ENCODE results near the gene KIF6. TPM values are rescaled to one million over a fixed set of nuclear protein-coding genes. Genes with fewer than 3 reads are reported as not detected.

KIF6 gene
- total and polyA plus RNA-seq, 11 donors: 0.06 to 0.77 (median 0.48) TPM

DNA sequence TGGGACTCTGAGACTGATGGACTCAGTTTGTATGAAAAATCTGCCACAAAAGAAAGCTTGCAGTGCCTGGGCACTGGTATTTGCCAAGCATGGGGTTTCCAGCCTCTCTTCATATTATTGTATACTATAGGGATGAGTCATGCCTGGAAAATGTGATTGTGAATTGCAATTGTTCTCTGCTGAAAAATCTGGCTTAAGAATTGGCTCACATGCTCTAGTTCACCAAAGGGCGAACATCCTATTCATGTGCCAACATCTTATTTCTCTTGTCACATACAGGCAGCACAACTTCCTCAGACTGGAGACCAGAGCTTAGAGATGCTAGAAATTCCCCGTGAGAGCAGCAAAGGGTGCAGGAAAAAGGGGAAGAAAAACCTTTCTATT is 299.1 kb downstream of the KIF6 start:
- WGBS, 4 donors: 53 to 69% (median 63%) methylated on average over 2 of the region's 2 CpGs
- Histone ChIP-seq H3K4me1 (peaks cover 0 to 41% (median 13%) of the 10 kb centered on the region in 12 donors), H3K27ac (no peak overlapping the region), H3K4me3 (no peak overlapping the region), H3K36me3 (no peaks in the 10 kb centered on the region), H3K27me3 (no peaks in the 10 kb centered on the region), H3K9me3 (no peaks in the 10 kb centered on the region)
- no peak for DNase-seq
- ATAC-seq: peak in 2 of 4 donors; percentile 12 to 18
- TF ChIP-seq, protein P1, sequence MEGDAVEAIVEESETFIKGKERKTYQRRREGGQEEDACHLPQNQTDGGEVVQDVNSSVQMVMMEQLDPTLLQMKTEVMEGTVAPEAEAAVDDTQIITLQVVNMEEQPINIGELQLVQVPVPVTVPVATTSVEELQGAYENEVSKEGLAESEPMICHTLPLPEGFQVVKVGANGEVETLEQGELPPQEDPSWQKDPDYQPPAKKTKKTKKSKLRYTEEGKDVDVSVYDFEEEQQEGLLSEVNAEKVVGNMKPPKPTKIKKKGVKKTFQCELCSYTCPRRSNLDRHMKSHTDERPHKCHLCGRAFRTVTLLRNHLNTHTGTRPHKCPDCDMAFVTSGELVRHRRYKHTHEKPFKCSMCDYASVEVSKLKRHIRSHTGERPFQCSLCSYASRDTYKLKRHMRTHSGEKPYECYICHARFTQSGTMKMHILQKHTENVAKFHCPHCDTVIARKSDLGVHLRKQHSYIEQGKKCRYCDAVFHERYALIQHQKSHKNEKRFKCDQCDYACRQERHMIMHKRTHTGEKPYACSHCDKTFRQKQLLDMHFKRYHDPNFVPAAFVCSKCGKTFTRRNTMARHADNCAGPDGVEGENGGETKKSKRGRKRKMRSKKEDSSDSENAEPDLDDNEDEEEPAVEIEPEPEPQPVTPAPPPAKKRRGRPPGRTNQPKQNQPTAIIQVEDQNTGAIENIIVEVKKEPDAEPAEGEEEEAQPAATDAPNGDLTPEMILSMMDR (IDR thresholded peaks at IDR 0.05): no peak
- no peak for TF ChIP-seq POLR2A (IDR thresholded peaks at IDR 0.05)
- intact Hi-C loops (cut with DNase I): no loop called here

DNA sequence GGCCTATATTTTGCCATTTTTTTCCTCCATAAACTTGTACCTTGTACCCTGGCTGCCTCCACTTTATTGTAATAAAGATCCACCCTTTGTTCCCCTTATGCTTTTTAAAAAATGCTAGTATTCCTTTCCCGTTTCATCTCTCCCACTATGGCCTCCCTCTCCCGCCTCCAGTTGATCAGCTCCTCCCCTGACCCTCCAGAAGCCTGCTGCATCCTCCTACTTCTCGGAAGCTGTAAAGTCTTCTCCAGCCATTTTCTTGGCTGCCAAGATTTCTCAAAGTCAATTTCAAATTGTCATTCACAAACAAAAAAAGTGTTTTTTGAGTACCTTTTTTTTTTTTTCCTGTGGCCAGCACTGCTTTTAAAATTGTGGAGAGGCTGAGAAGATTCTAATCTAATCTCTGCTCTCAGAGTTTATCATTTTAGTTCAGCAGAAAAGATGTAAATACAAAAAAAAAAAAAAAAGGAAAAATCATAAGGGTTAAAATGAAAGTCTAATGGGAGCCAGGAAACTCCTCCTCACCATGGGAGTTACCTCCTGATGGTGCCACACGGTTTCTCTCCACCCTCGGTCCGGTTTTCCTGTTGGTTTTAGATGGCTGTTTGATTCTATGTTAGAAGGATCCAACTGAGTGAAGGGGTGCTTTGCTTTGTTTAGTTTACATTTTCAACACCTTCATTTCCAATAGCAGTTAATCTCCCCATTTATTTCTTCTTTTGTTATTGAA is 299.7 kb downstream of the KIF6 start:
- 65 to 78% (median 77%) methylated on average over 6 of the region's 6 CpGs for WGBS, 4 donors

DNA sequence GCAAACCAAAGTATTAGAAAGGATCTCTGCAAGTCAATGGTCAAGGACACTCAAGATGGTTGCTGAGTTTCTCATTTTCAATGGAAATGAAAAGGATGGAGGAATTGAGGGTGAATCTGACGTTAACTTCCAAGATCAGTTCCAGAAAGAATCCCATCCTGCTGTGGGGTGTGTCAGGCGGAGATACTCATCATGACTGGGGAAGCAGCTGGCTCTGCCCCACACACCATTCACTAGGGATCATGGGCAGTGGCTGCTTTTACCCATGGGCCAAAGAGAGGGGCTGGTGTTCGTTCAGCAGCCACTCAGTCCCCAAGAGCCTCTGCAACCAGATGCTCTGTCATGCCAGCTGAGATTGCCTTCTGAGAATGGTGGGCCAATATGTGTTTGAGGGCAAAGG is 300.4 kb downstream of the KIF6 start:
- TF ChIP-seq, protein P1 (IDR thresholded peaks at IDR 0.05): no peak
- TF ChIP-seq POLR2A (IDR thresholded peaks at IDR 0.05): no peak
- H3K27me3 ChIP-seq: no peaks in the 10 kb centered on the region
- no peaks in the 10 kb centered on the region for H3K9me3 ChIP-seq
- intact Hi-C loops (cut with DNase I): no loop called here
- no peaks in the 10 kb centered on the region for H3K36me3 ChIP-seq
- DNase-seq (no peak), ATAC-seq (no peak)
- H3K4me3 ChIP-seq: no peak overlapping the region
- 84 to 92% (median 88%) methylated on average over 3 of the region's 3 CpGs for WGBS, 4 donors
- H3K4me1 ChIP-seq: peaks cover 0 to 45% (median 8%) of the 10 kb centered on the region in 12 donors
- H3K27ac ChIP-seq: peak overlapping the region in 1 of 12 donors; percentile 5

More for the DNA sequence above, 299.7 kb downstream of the KIF6 start:
- no peak for DNase-seq
- peaks cover 0 to 41% (median 9%) of the 10 kb centered on the region in 12 donors for H3K4me1 ChIP-seq
- H3K9me3 ChIP-seq: no peaks in the 10 kb centered on the region
- H3K27me3 ChIP-seq: no peaks in the 10 kb centered on the region
- H3K4me3 ChIP-seq: no peak overlapping the region
- peak overlapping the region in 1 of 12 donors; percentile 5 for H3K27ac ChIP-seq
- H3K36me3 ChIP-seq: no peaks in the 10 kb centered on the region
- no peak for TF ChIP-seq POLR2A (IDR thresholded peaks at IDR 0.05)
- TF ChIP-seq, protein P1 (IDR thresholded peaks at IDR 0.05): no peak
- intact Hi-C loops (cut with DNase I): no loop called here
- ATAC-seq: no peak

DNA sequence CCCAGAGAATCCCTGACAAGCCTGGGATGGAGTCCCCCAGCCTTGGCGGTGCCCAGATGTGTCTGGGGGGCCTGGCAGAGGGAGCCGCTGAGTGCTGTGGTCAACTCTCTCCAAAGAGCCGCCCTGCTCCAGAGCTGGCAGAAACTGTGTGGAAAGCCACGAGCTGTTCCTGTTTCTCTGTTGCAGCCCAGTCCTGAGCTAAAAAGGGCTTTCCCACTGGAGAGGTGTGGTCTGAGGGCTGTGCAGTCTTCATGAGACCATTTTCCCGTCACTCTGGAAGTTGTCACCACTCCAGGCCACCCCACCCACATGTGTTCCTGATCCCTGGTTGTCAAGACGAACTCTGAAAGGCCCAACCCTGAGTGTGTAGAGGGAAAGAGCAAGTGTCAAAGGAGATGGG is 303.0 kb downstream of the KIF6 start:
- Histone ChIP-seq H3K27ac (peak overlapping the region in 6 of 12 donors; percentile 13 to 79 (median 37)), H3K27me3 (no peaks in the 10 kb centered on the region), H3K4me3 (no peak overlapping the region), H3K4me1 (peaks cover 0 to 50% (median 8%) of the 10 kb centered on the region in 12 donors), H3K36me3 (no peaks in the 10 kb centered on the region), H3K9me3 (no peaks in the 10 kb centered on the region)
- ATAC-seq (peak; percentile 39 to 73 (median 60)), DNase-seq (peak in 2 of 5 donors; percentile 20 to 21)
- intact Hi-C loops (cut with DNase I): no loop called here
- no peak for TF ChIP-seq POLR2A (IDR thresholded peaks at IDR 0.05)
- TF ChIP-seq, protein P1 (IDR thresholded peaks at IDR 0.05): no peak
- WGBS, 4 donors: 45 to 67% (median 56%) methylated on average over 6 of the region's 6 CpGs
